IMR-90 (cell line): ENCODE results near the gene MYO9B. TPM values are rescaled to one million over a fixed set of nuclear protein-coding genes. Genes with fewer than 3 reads are reported as not detected.

Experiments
- ATAC-seq: fragments of 200-7000 bp; cut with Tn5 transposase; 2 replicates; pipeline ENCODE4 v1.9.1; 2020; ENCODE audit warnings: low read depth, mild to moderate bottlenecking, moderate library complexity
- BruUV-seq: library from RNA; stranded (reverse); fragments of 400-500 nt; replicated peaks from 2 replicates; lab custom pipeline; 2021; lab: Mats Ljungman, UMichigan
- CTCF ChIA-PET: fragments of 300-600 bp; formaldehyde crosslinking; extraction: SDS; loops from one replicate; lab custom pipeline; 2021; ENCODE audit warnings: antibody characterized with exemption; lab: Yijun Ruan, JAX
- POLR2A ChIA-PET: fragments of 300-600 bp; sonication (Branson Sonifier 250); formaldehyde crosslinking; loops from one replicate; lab custom pipeline; 2022; ENCODE audit warnings: antibody characterized with exemption; ENCODE audit not compliant: unreplicated experiment; lab: Charles Lee
- DNase-seq: peaks from one replicate; pipeline ENCODE4 v3.0.0; 2013
- H2AFZ ChIP-seq: replicated peaks from 2 replicates; pipeline ENCODE3; 2013; ENCODE audit warnings: low read length, mild to moderate bottlenecking; ENCODE audit not compliant: poor library complexity
- H2AK5ac ChIP-seq: 2 replicates; pipeline ENCODE4 v1.6.1; 2013; ENCODE audit warnings: low read depth, low read length, inconsistent platforms
- H2AK9ac ChIP-seq: replicated peaks from 2 replicates; pipeline ENCODE3; 2013; ENCODE audit warnings: mild to moderate bottlenecking, low read depth, low read length, moderate library complexity; ENCODE audit not compliant: poor library complexity
- H2BK120ac ChIP-seq: 2 replicates; pipeline ENCODE4 v1.6.1; 2013; ENCODE audit warnings: low read depth, low read length, inconsistent platforms
- H2BK15ac ChIP-seq: 3 replicates; pipeline ENCODE4 v1.6.1; 2013; ENCODE audit warnings: low read depth, low read length, inconsistent platforms
- H2BK20ac ChIP-seq: 2 replicates; pipeline ENCODE4 v1.6.1; 2013; ENCODE audit warnings: low read depth, mild to moderate bottlenecking, inconsistent platforms, low read length, moderate library complexity
- H2BK5ac ChIP-seq: 2 replicates; pipeline ENCODE4 v1.6.1; 2013; ENCODE audit warnings: mild to moderate bottlenecking, low read depth, low read length, inconsistent platforms; ENCODE audit not compliant: poor library complexity, severe bottlenecking
- H3K14ac ChIP-seq: replicated peaks from 2 replicates; pipeline ENCODE4 v1.6.1; 2013; ENCODE audit warnings: low read depth, low read length, inconsistent platforms
- H3K18ac ChIP-seq: 2 replicates; pipeline ENCODE4 v1.6.1; 2013; ENCODE audit warnings: low read depth, low read length, control low read depth
- H3K23ac ChIP-seq: 2 replicates; pipeline ENCODE4 v1.6.1; 2013; ENCODE audit warnings: low read depth, low read length, inconsistent platforms
- H3K27ac ChIP-seq: 2 replicates; pipeline ENCODE4 v1.5.1; 2013; ENCODE audit warnings: mild to moderate bottlenecking, control low read depth, low read length; ENCODE audit not compliant: insufficient read depth
- H3K27me3 ChIP-seq: 2 replicates; pipeline ENCODE4 v1.6.1; 2013; ENCODE audit warnings: low read length; ENCODE audit not compliant: control insufficient read depth, insufficient read depth
- H3K36me3 ChIP-seq: 2 replicates; pipeline ENCODE4 v1.6.1; 2013; ENCODE audit warnings: low read length, mixed read lengths; ENCODE audit not compliant: control insufficient read depth, insufficient read depth
- H3K4ac ChIP-seq: 2 replicates; pipeline ENCODE4 v1.6.1; 2013; ENCODE audit warnings: low read depth, low read length, inconsistent platforms
- H3K4me1 ChIP-seq: 2 replicates; pipeline ENCODE4 v1.6.1; 2013; ENCODE audit warnings: low read length, mixed read lengths; ENCODE audit not compliant: control insufficient read depth, insufficient read depth
- H3K4me2 ChIP-seq: 2 replicates; pipeline ENCODE4 v1.6.1; 2013; ENCODE audit warnings: low read depth, mild to moderate bottlenecking, control low read depth, low read length, moderate library complexity
- H3K4me3 ChIP-seq: 2 replicates; pipeline ENCODE4 v1.5.1; 2013; ENCODE audit warnings: low read depth, mild to moderate bottlenecking, control low read depth, low read length, moderate library complexity; ENCODE audit not compliant: insufficient read depth
- H3K56ac ChIP-seq: 2 replicates; pipeline ENCODE4 v1.6.1; 2013; ENCODE audit warnings: low read length, inconsistent platforms; ENCODE audit not compliant: insufficient read depth; ENCODE audit errors: extremely low read depth
- H3K79me1 ChIP-seq, 2 experiments: 2 replicates each; pipeline ENCODE4 v1.6.1; 2013; ENCODE audit warnings: low read length in 2 of 2, inconsistent platforms in 1 of 2, low read depth in 1 of 2
- H3K9ac ChIP-seq: 2 replicates; pipeline ENCODE4 v1.6.1; 2013; ENCODE audit warnings: low read depth, low read length, control low read depth
- H3K9me1 ChIP-seq: 2 replicates; pipeline ENCODE4 v1.6.1; 2013; ENCODE audit warnings: low read length, inconsistent platforms; ENCODE audit not compliant: insufficient read depth
- H3K9me3 ChIP-seq: 2 replicates; pipeline ENCODE4 v1.6.1; 2013; ENCODE audit warnings: low read length; ENCODE audit not compliant: control insufficient read depth, insufficient read depth
- H4K20me1 ChIP-seq: 2 replicates; pipeline ENCODE4 v1.6.1; 2013; ENCODE audit warnings: low read length, inconsistent platforms; ENCODE audit not compliant: insufficient read depth
- H4K5ac ChIP-seq: 2 replicates; pipeline ENCODE4 v1.6.1; 2013; ENCODE audit warnings: mild to moderate bottlenecking, low read depth, low read length, control low read depth
- H4K8ac ChIP-seq, 2 experiments: 2 replicates each; pipeline ENCODE4 v1.6.1; 2013; ENCODE audit warnings: low read depth in 2 of 2, low read length in 2 of 2, control low read depth in 1 of 2, inconsistent platforms in 1 of 2
- H4K91ac ChIP-seq: 2 replicates; pipeline ENCODE4 v1.6.1; 2013; ENCODE audit warnings: low read depth, low read length, inconsistent platforms; ENCODE audit not compliant: insufficient read depth
- BHLHE40 ChIP-seq: fragments of 150-350 bp; IDR thresholded peaks from 2 replicates; pipeline ENCODE4 v1.6.1; 2016; ENCODE audit warnings: mild to moderate bottlenecking, low read depth, low read length
- CEBPB ChIP-seq: IDR thresholded peaks from 2 replicates; pipeline ENCODE4 v1.6.1; 2012; ENCODE audit warnings: low read depth, low read length, improper control_type of control experiment
- FOS ChIP-seq: fragments of 150-350 bp; IDR thresholded peaks from 2 replicates; pipeline ENCODE4 v1.6.1; 2016; ENCODE audit warnings: low read depth, low read length
- MAFK ChIP-seq: IDR thresholded peaks from 2 replicates; pipeline ENCODE4 v1.6.1; 2012; ENCODE audit warnings: low read depth, low read length, improper control_type of control experiment
- MAZ ChIP-seq: IDR thresholded peaks from 2 replicates; pipeline ENCODE4 v1.6.1; 2012; ENCODE audit warnings: low read depth, mild to moderate bottlenecking, low read length, improper control_type of control experiment, moderate library complexity, borderline replicate concordance
- MXI1 ChIP-seq: IDR thresholded peaks from 2 replicates; pipeline ENCODE4 v1.6.1; 2012; ENCODE audit warnings: low read depth, mild to moderate bottlenecking, low read length, moderate library complexity, borderline replicate concordance
- POLR2A ChIP-seq: IDR thresholded peaks from 2 replicates; pipeline ENCODE4 v1.6.1; 2012; ENCODE audit warnings: mild to moderate bottlenecking, low read depth, low read length
- RAD21 ChIP-seq: IDR thresholded peaks from 2 replicates; pipeline ENCODE4 v1.6.1; 2012; ENCODE audit warnings: low read length, improper control_type of control experiment
- RCOR1 ChIP-seq: IDR thresholded peaks from 2 replicates; pipeline ENCODE4 v1.6.1; 2012; ENCODE audit warnings: mild to moderate bottlenecking, low read length, improper control_type of control experiment; ENCODE audit not compliant: insufficient replicate concordance
- RFX5 ChIP-seq: IDR thresholded peaks from 2 replicates; pipeline ENCODE4 v1.8.0; 2012; ENCODE audit warnings: low read depth, mild to moderate bottlenecking, low read length, moderate library complexity
- SMC3 ChIP-seq: fragments of 150-350 bp; IDR thresholded peaks from 2 replicates; pipeline ENCODE4 v1.6.1; 2016; ENCODE audit warnings: low read depth, mild to moderate bottlenecking, antibody characterized with exemption, low read length, moderate library complexity
- WGBS, 2 experiments: methylation state at CpG; one replicate each; pipeline versions ENCODE4 v1.1.5 to v1.1.7; 2013; ENCODE audit warnings: missing lambda C conversion rate in 2 of 2; ENCODE audit not compliant: insufficient read length in 1 of 2; ENCODE audit errors: extremely low coverage in 2 of 2; 5-methylcytosine and 5-hydroxymethylcytosine counted together
- dilution Hi-C: fragments of 300-500 bp; cut with HindIII; formaldehyde crosslinking; loops from one replicate; pipeline ENCODE4 v1.14.3; 2018; ENCODE audit warnings: low sequenced_read_pairs; ENCODE audit not compliant: unreplicated experiment
- in situ Hi-C: fragments of 300-500 bp; cut with MboI; formaldehyde crosslinking; loops from 3 replicates; pipeline ENCODE4 v1.14.3; 2019; ENCODE audit warnings: low sequenced_read_pairs, inconsistent platforms, mixed read lengths
- intact Hi-C: fragments of 100-400 bp; cut with micrococcal nuclease; formaldehyde crosslinking; loops from 2 replicates; pipeline ENCODE4 v1.10.0; 2022
- polyA plus RNA-seq, 3 experiments: library from polyadenylated mRNA; depleted of rRNA; stranded (reverse); fragments of >200 nt; gene quantifications; 2 replicates each; pipeline ENCODE4 v1.2.3, GENCODE V29; 2012; ENCODE audit warnings: low replicate concordance in 1 of 3
- total RNA-seq: library from RNA; depleted of rRNA; stranded (reverse); fragments of >200 nt; gene quantifications from 2 replicates; pipeline ENCODE4 v1.2.3, GENCODE V29; 2012
- TF ChIP-seq, protein P1 (sequence below): fragments of 150-350 bp; IDR thresholded peaks from 2 replicates; pipeline ENCODE4 v1.6.1; 2017; ENCODE audit warnings: mild to moderate bottlenecking, antibody characterized with exemption, low read length, low read depth
- TF ChIP-seq, protein P2 (sequence below): conservative IDR thresholded peaks from 2 replicates; pipeline ENCODE4 v1.5.1; 2012; ENCODE audit warnings: mild to moderate bottlenecking, low read depth, low read length, improper control_type of control experiment
- TF ChIP-seq, protein P3 (sequence below): fragments of 150-350 bp; IDR thresholded peaks from 2 replicates; pipeline ENCODE4 v1.6.1; 2016; ENCODE audit warnings: low read depth, mild to moderate bottlenecking, low read length, moderate library complexity, borderline replicate concordance

MYO9B gene
- total and polyA plus RNA-seq, 2 of the 4 experiments (the other 2 are of a cell fraction) = 61.8 to 77.8 TPM

- CTCF ChIA-PET = interaction anchor here (0.6 to 0.7 kb wide), 2 partner anchors 108 to 1406 kb away, joined by 4 to 7 read pairs; no protein-coding TSS in a partner anchor
- H3K9me1 ChIP-seq = peaks cover 13% of the 10 kb centered on the region
- H2AFZ ChIP-seq = peak overlapping the region; percentile 58
- peaks cover 16 to 19% of the 10 kb centered on the region in 2 experiments; a peak in 3 of 4 replicates for H3K79me1 ChIP-seq
- ATAC-seq (no peak), DNase-seq (no peak)
- peaks cover 43% of the 10 kb centered on the region for H3K36me3 ChIP-seq
- TF ChIP-seq MAZ (no peak), FOS (no peak), BHLHE40 (no peak), MAFK (no peak), RFX5 (no peak), POLR2A (no peak), RCOR1 (no peak), MXI1 (no peak), SMC3 (no peak), RAD21 (no peak), CEBPB (no peak)
- TF ChIP-seq, protein P1, sequence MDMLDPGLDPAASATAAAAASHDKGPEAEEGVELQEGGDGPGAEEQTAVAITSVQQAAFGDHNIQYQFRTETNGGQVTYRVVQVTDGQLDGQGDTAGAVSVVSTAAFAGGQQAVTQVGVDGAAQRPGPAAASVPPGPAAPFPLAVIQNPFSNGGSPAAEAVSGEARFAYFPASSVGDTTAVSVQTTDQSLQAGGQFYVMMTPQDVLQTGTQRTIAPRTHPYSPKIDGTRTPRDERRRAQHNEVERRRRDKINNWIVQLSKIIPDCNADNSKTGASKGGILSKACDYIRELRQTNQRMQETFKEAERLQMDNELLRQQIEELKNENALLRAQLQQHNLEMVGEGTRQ = no peak
- TF ChIP-seq, protein P2, sequence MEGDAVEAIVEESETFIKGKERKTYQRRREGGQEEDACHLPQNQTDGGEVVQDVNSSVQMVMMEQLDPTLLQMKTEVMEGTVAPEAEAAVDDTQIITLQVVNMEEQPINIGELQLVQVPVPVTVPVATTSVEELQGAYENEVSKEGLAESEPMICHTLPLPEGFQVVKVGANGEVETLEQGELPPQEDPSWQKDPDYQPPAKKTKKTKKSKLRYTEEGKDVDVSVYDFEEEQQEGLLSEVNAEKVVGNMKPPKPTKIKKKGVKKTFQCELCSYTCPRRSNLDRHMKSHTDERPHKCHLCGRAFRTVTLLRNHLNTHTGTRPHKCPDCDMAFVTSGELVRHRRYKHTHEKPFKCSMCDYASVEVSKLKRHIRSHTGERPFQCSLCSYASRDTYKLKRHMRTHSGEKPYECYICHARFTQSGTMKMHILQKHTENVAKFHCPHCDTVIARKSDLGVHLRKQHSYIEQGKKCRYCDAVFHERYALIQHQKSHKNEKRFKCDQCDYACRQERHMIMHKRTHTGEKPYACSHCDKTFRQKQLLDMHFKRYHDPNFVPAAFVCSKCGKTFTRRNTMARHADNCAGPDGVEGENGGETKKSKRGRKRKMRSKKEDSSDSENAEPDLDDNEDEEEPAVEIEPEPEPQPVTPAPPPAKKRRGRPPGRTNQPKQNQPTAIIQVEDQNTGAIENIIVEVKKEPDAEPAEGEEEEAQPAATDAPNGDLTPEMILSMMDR = no peak
- TF ChIP-seq, protein P3, sequence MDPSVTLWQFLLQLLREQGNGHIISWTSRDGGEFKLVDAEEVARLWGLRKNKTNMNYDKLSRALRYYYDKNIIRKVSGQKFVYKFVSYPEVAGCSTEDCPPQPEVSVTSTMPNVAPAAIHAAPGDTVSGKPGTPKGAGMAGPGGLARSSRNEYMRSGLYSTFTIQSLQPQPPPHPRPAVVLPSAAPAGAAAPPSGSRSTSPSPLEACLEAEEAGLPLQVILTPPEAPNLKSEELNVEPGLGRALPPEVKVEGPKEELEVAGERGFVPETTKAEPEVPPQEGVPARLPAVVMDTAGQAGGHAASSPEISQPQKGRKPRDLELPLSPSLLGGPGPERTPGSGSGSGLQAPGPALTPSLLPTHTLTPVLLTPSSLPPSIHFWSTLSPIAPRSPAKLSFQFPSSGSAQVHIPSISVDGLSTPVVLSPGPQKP = no peak
- H3K4me1 ChIP-seq = peaks cover 14% of the 10 kb centered on the region
- H3K4ac ChIP-seq = peak overlapping the region; percentile 98
- 0 out of 2 replicates have a peak overlapping the region, but pooled peaks have one; percentile 65 for H3K4me3 ChIP-seq
- no peaks in the 10 kb centered on the region for H3K27me3 ChIP-seq
- H3K9me3 ChIP-seq = no peaks in the 10 kb centered on the region
- H3K27ac ChIP-seq = peak overlapping the region; percentile 71; the same call in 1 of the 2 replicates
- no peak overlapping the region for H2BK120ac ChIP-seq
- H4K8ac ChIP-seq = peak overlapping the region; percentile 96 to 100
- H2AK5ac ChIP-seq = peak overlapping the region; percentile 100
- WGBS, 2 experiments = 96% methylated on average over 9 of the region's 13 CpGs; no CpG with 5 or more reads in 1 of the 2 experiments
- no peak overlapping the region; the same call in 1 of the 2 replicates for H3K23ac ChIP-seq
- no peak overlapping the region for H2BK5ac ChIP-seq
- dilution Hi-C loops = no loop called here
- no peaks in the 10 kb centered on the region for H4K20me1 ChIP-seq
- H4K91ac ChIP-seq = no peak overlapping the region; the same call in 1 of the 2 replicates
- H2AK9ac ChIP-seq = peak overlapping the region; percentile 99
- H4K5ac ChIP-seq = peak overlapping the region; percentile 95
- H3K14ac ChIP-seq = peak overlapping the region; percentile 97
- 0 out of 3 replicates have a peak overlapping the region, but pooled peaks have one; percentile 42 for H2BK15ac ChIP-seq
- H3K9ac ChIP-seq = no peak overlapping the region
- in situ Hi-C loops = no loop called here
- H2BK20ac ChIP-seq = no peak overlapping the region
- POLR2A ChIA-PET = no interaction called here
- intact Hi-C loops = no loop called here
- peak overlapping the region; percentile 78; the same call in 1 of the 2 replicates for H3K4me2 ChIP-seq
- no peak overlapping the region for H3K18ac ChIP-seq
- no TSS peak for BruUV-seq
- H3K56ac ChIP-seq = 0 out of 2 replicates have a peak overlapping the region, but pooled peaks have one; percentile 28
Observed at GRCh38 chr19:17216058-17216670, 140.6 kb downstream of the MYO9B start.
